ENCODE measurements around the gene CYP27A1. TPM values are rescaled to one million over a fixed set of nuclear protein-coding genes. Genes with fewer than 3 reads are reported as not detected.

Gene CYP27A1
- total and polyA plus RNA-seq, 9 of the 15 experiments (the other 6 are each of a cell fraction or from before 2014, with no cell fraction given): 0.20 TPM; not detected in 8

- POLR2A ChIA-PET: no interaction called here
- in situ Hi-C loops (cut with MboI): no loop called here
- peaks cover 4 to 72% of the 10 kb centered on the region in 2 experiments; a peak in 3 of 5 replicates for H3K27me3 ChIP-seq (ENCODE audit: control insufficient read depth in 2 of 2, insufficient read depth in 2 of 2, low read length in 2 of 2)
These were observed 48.8 kb downstream of the CYP27A1 start for GRCh38 chr2:218830526-218831306.

GRCh38 chr2:218831378-218831990 lies 49.5 kb downstream of the CYP27A1 start, which contains the start of gene PRKAG3:
PRKAG3 (minus strand) TSS chr2:218831803.
- Histone ChIP-seq H3K4me3 (no peak within 1 kb of the TSS), H3K27me3 (ENCODE audit: control insufficient read depth in 2 of 2, insufficient read depth in 2 of 2, low read length in 2 of 2) (peaks cover 4 to 72% of the 10 kb centered on the region in 2 experiments; a peak in 3 of 5 replicates), H3K4me2 (ENCODE audit: insufficient read depth, low read length) (no peak within 1 kb of the TSS), H3K4me1 (replicated peaks in 1 of 2; ENCODE audit: control insufficient read depth in 2 of 2, insufficient read depth in 2 of 2, low read length in 2 of 2) (peaks cover 0 to 10% of the 10 kb centered on the region in 2 experiments; a peak in 1 of 5 replicates), H2AFZ (ENCODE audit: low read depth, low read length) (no peak within 1 kb of the TSS), H3K9me3 (replicated peaks; ENCODE audit: control insufficient read depth, insufficient read depth, low read depth, low read length) (no peaks in the 10 kb centered on the region), H3K27ac (ENCODE audit: extremely low read depth, low read depth, low read length) (no peak within 1 kb of the TSS), H3K9me1 (ENCODE audit: control insufficient read depth, insufficient read depth, low read length) (no peaks in the 10 kb centered on the region), H3K9ac (ENCODE audit: insufficient read depth in 1 of 2, low read depth in 2 of 2, low read length in 2 of 2) (no peak within 1 kb of the TSS; a peak in 1 of 4 replicates), H3K36me3 (ENCODE audit: control insufficient read depth, insufficient read depth, low read length) (no peaks in the 10 kb centered on the region), H3K79me2 (ENCODE audit: control insufficient read depth, insufficient read depth, low read length) (no peaks in the 10 kb centered on the region), H4K20me1 (replicated peaks; ENCODE audit: control insufficient read depth, insufficient read depth, low read length) (no peaks in the 10 kb centered on the region)
- intact Hi-C loops (cut with micrococcal nuclease) (no loop called here), in situ Hi-C loops (cut with MboI) (no loop called here)
- no TSS peak for BruUV-seq (replicated peaks)
- 3% methylated on average over 16 of the region's 18 CpGs for WGBS (ENCODE audit: insufficient coverage, low coverage, missing lambda C conversion rate)
- ChIA-PET CTCF (ENCODE audit: low intra/inter-chr PET ratio) (no interaction called here), POLR2A (interaction anchor here (1.2 kb wide), 1 partner anchor 109 kb away, joined by 6 read pairs; no protein-coding TSS in a partner anchor)
- no peak for FAIRE-seq
- no peak for DNase-seq (ENCODE audit: extremely low read depth in 1 of 4, low spot score in 3 of 4)
- no peak for ATAC-seq
- TF ChIP-seq ETS1 (conservative IDR thresholded peaks at IDR 0.05; ENCODE audit: control insufficient read depth, low read depth, low read length) (no peak), HNRNPK (IDR thresholded peaks at IDR 0.05; ENCODE audit: low read depth, low read length, poor library complexity, severe bottlenecking) (no peak), NFE2L1 (tag; IDR thresholded peaks at IDR 0.05; ENCODE audit: borderline replicate concordance, low read depth) (no peak), SFPQ (IDR thresholded peaks at IDR 0.05; ENCODE audit: low read depth, low read length) (no peak), GTF2A2 (tag; IDR thresholded peaks at IDR 0.05) (no peak), ILF3 (IDR thresholded peaks at IDR 0.05; ENCODE audit: borderline replicate concordance) (no peak), STAT5A (IDR thresholded peaks at IDR 0.05; ENCODE audit: borderline replicate concordance, low read length) (no peak)

More at GRCh38 chr2:218830526-218831306, 48.8 kb downstream of the CYP27A1 start:
- 0% methylated on average over 2 of the region's 3 CpGs for WGBS (ENCODE audit: insufficient coverage, low coverage, missing lambda C conversion rate)
- no peak for FAIRE-seq
- Histone ChIP-seq H4K20me1 (replicated peaks; ENCODE audit: control insufficient read depth, insufficient read depth, low read length) (no peaks in the 10 kb centered on the region), H3K9me3 (replicated peaks; ENCODE audit: control insufficient read depth, insufficient read depth, low read depth, low read length) (no peaks in the 10 kb centered on the region), H3K9me1 (ENCODE audit: control insufficient read depth, insufficient read depth, low read length) (no peaks in the 10 kb centered on the region), H2AFZ (ENCODE audit: low read depth, low read length) (no peak overlapping the region), H3K4me3 (no peak overlapping the region), H3K4me1 (replicated peaks in 1 of 2; ENCODE audit: control insufficient read depth in 2 of 2, insufficient read depth in 2 of 2, low read length in 2 of 2) (peaks cover 0 to 10% of the 10 kb centered on the region in 2 experiments; a peak in 1 of 5 replicates), H3K27ac (ENCODE audit: extremely low read depth, low read depth, low read length) (no peak overlapping the region), H3K36me3 (ENCODE audit: control insufficient read depth, insufficient read depth, low read length) (no peaks in the 10 kb centered on the region), H3K79me2 (ENCODE audit: control insufficient read depth, insufficient read depth, low read length) (no peaks in the 10 kb centered on the region), H3K9ac (ENCODE audit: insufficient read depth in 1 of 2, low read depth in 2 of 2, low read length in 2 of 2) (no peak overlapping the region), H3K4me2 (ENCODE audit: insufficient read depth, low read length) (no peak overlapping the region)
- no TSS peak for BruUV-seq (replicated peaks)
- intact Hi-C loops (cut with micrococcal nuclease): no loop called here
- CTCF ChIA-PET (ENCODE audit: low intra/inter-chr PET ratio): no interaction called here
- DNase-seq (ENCODE audit: extremely low read depth in 1 of 4, low spot score in 3 of 4): no peak
- TF ChIP-seq BCOR (IDR thresholded peaks at IDR 0.05): peak; percentile 73
- TF ChIP-seq ZFP36 (IDR thresholded peaks at IDR 0.05; ENCODE audit: low read depth, low read length, partially characterized antibody): peak; percentile 45
- no peak for TF ChIP-seq ZNF12 (CRISPR knock-in tag; IDR thresholded peaks at IDR 0.05)
- TF ChIP-seq KDM1A (IDR thresholded peaks at IDR 0.05): 0 out of 4 replicates have a peak, but pooled peaks of 1 of the 2 experiments have one; percentile 19
- peak; percentile 90 for TF ChIP-seq RBM25 (IDR thresholded peaks at IDR 0.05; ENCODE audit: low read depth, low read length, severe bottlenecking)
- TF ChIP-seq SUPT5H (IDR thresholded peaks at IDR 0.05): no peak
- no peak for TF ChIP-seq ZNF184 (CRISPR knock-in tag; IDR thresholded peaks at IDR 0.05)
- no peak for ATAC-seq

Measured in K562 (cell line).